Raji (cell line): ENCODE results near the gene TBC1D22A.

Source experiments
- POLR2A ChIP-seq: IDR thresholded peaks from 2 replicates; pipeline ENCODE4 v1.6.1; 2011; ENCODE audit warnings: low read depth, low read length, control low read depth; ENCODE audit not compliant: insufficient read depth

The TBC1D22A gene

GRCh38 chr22:47098554-47098953, 336.1 kb downstream of the TBC1D22A start:
- no peak for TF ChIP-seq POLR2A

GRCh38 chr22:47100019-47100418, 337.6 kb downstream of the TBC1D22A start:
- no peak for TF ChIP-seq POLR2A

GRCh38 chr22:47100646-47101200, 338.3 kb downstream of the TBC1D22A start:
- TF ChIP-seq POLR2A: no peak

GRCh38 chr22:47101321-47101885, 339.0 kb downstream of the TBC1D22A start:
- TF ChIP-seq POLR2A: no peak

- no peak for TF ChIP-seq POLR2A
Measured at GRCh38 chr22:47102081-47102480, 339.6 kb downstream of the TBC1D22A start.

GRCh38 chr22:47102648-47103047, 340.2 kb downstream of the TBC1D22A start:
- TF ChIP-seq POLR2A: no peak

- TF ChIP-seq POLR2A: no peak
Measured at GRCh38 chr22:47105085-47105484, 342.6 kb downstream of the TBC1D22A start.

- no peak for TF ChIP-seq POLR2A
Measured at GRCh38 chr22:47106806-47107205, 344.4 kb downstream of the TBC1D22A start.

- TF ChIP-seq POLR2A: no peak
Measured at GRCh38 chr22:47107431-47107830, 345.0 kb downstream of the TBC1D22A start.

- TF ChIP-seq POLR2A: no peak
Measured at GRCh38 chr22:47110817-47111443, 348.5 kb downstream of the TBC1D22A start.

GRCh38 chr22:47111626-47112581, 349.5 kb downstream of the TBC1D22A start:
- no peak for TF ChIP-seq POLR2A

GRCh38 chr22:47112582-47112965, 350.1 kb downstream of the TBC1D22A start:
- no peak for TF ChIP-seq POLR2A

- TF ChIP-seq POLR2A: no peak
Measured at GRCh38 chr22:47112994-47113852, 350.8 kb downstream of the TBC1D22A start.

GRCh38 chr22:47113853-47114415, 351.5 kb downstream of the TBC1D22A start:
- no peak for TF ChIP-seq POLR2A

- TF ChIP-seq POLR2A: no peak
Measured at GRCh38 chr22:47114813-47115517, 352.5 kb downstream of the TBC1D22A start.
